H1 (cell line): ENCODE data around the gene MAPK13. TPM values are rescaled to one million over a fixed set of nuclear protein-coding genes. Genes with fewer than 3 reads are reported as not detected.

Experiments used
- CTCF ChIA-PET: fragments of 300-600 bp; sonication (Branson Sonifier 250); formaldehyde crosslinking; loops from one replicate; lab custom pipeline; 2021; ENCODE audit not compliant: partially characterized antibody; lab: Charles Lee
- POLR2A ChIA-PET: fragments of 300-600 bp; sonication (Branson Sonifier 250); formaldehyde crosslinking; loops from one replicate; lab custom pipeline; 2021; ENCODE audit warnings: inconsistent platforms; ENCODE audit not compliant: partially characterized antibody; lab: Charles Lee
- DNase-seq, 2 experiments: peaks; one replicate each; pipeline versions ENCODE4 v3.0.0 to v3.0.0-alpha.2; 2010 to 2022; ENCODE audit warnings: low spot score in 2 of 2, low read depth in 1 of 2, mixed read lengths in 1 of 2
- FAIRE-seq: peaks from 2 replicates; lab custom pipeline; 2011; peaks lifted over from hg19 to GRCh38; lab: Jason Lieb, UNC
- H2AFZ ChIP-seq: 2 replicates; pipeline ENCODE4 v1.8.1; 2012; ENCODE audit warnings: low read length, inconsistent platforms
- H2AK5ac ChIP-seq: 2 replicates; pipeline ENCODE4 v1.6.1; 2013; ENCODE audit warnings: low read depth, low read length
- H2BK120ac ChIP-seq: replicated peaks from 2 replicates; pipeline ENCODE3; 2013; ENCODE audit warnings: low read depth, low read length, inconsistent platforms
- H2BK12ac ChIP-seq: 2 replicates; pipeline ENCODE4 v1.6.1; 2013; ENCODE audit warnings: low read depth, low read length
- H2BK15ac ChIP-seq: 2 replicates; pipeline ENCODE4 v1.6.1; 2013; ENCODE audit warnings: low read length
- H2BK20ac ChIP-seq: 2 replicates; pipeline ENCODE4 v1.6.1; 2013; ENCODE audit warnings: low read length
- H2BK5ac ChIP-seq: 2 replicates; pipeline ENCODE4 v1.6.1; 2013; ENCODE audit warnings: low read depth, low read length
- H3K14ac ChIP-seq: 2 replicates; pipeline ENCODE4 v1.6.1; 2013; ENCODE audit warnings: inconsistent platforms; ENCODE audit not compliant: insufficient read length
- H3K18ac ChIP-seq: 2 replicates; pipeline ENCODE4 v1.6.1; 2013; ENCODE audit warnings: low read length; ENCODE audit errors: extremely low read depth
- H3K23ac ChIP-seq: 2 replicates; pipeline ENCODE4 v1.6.1; 2013; ENCODE audit warnings: inconsistent platforms; ENCODE audit not compliant: insufficient read length
- H3K23me2 ChIP-seq: 2 replicates; pipeline ENCODE4 v1.6.1; 2013; ENCODE audit warnings: low read depth, low read length
- H3K27ac ChIP-seq: 2 replicates; pipeline ENCODE4 v1.6.1; 2011; ENCODE audit warnings: low read depth, low read length, inconsistent platforms
- H3K27me3 ChIP-seq, 4 experiments: replicated peaks in 1 of 4; 1 replicate in 1 of 4; 2 replicates in 3 of 4; pipeline versions ENCODE4 v1.6.1 to v1.8.1; 2011 to 2013; ENCODE audit warnings: low read length in 3 of 4, mild to moderate bottlenecking in 3 of 4, inconsistent platforms in 2 of 4, mixed read lengths in 2 of 4, moderate library complexity in 1 of 4; ENCODE audit not compliant: control insufficient read depth in 3 of 4, insufficient read depth in 3 of 4; ENCODE audit errors: extremely low read depth in 1 of 4
- H3K36me3 ChIP-seq, 4 experiments: 2 replicates each; pipeline versions ENCODE4 v1.6.1 to v1.8.1; 2011 to 2013; ENCODE audit warnings: mild to moderate bottlenecking in 4 of 4, low read length in 3 of 4, moderate library complexity in 2 of 4, control low read depth in 1 of 4, inconsistent platforms in 1 of 4; ENCODE audit not compliant: insufficient read depth in 4 of 4, control insufficient read depth in 2 of 4
- H3K4ac ChIP-seq: replicated peaks from 2 replicates; pipeline ENCODE3; 2013; ENCODE audit warnings: low read length, low read depth, mixed read lengths, inconsistent platforms; ENCODE audit not compliant: insufficient read length
- H3K4me1 ChIP-seq, 4 experiments: replicated peaks in 1 of 4; 1 replicate in 1 of 4; 2 replicates in 3 of 4; pipeline versions ENCODE4 v1.6.1 to v1.8.1; 2011 to 2013; ENCODE audit warnings: low read length in 3 of 4, inconsistent platforms in 2 of 4, mixed read lengths in 1 of 4; ENCODE audit not compliant: insufficient read depth in 4 of 4, control insufficient read depth in 3 of 4
- H3K4me2 ChIP-seq, 2 experiments: 2 replicates each; pipeline versions ENCODE4 v1.6.1 to v1.8.1; 2011 to 2013; ENCODE audit warnings: low read depth in 2 of 2, low read length in 2 of 2, control low read depth in 1 of 2, inconsistent platforms in 1 of 2, mild to moderate bottlenecking in 1 of 2; ENCODE audit not compliant: insufficient read depth in 1 of 2
- H3K4me3 ChIP-seq, 4 experiments: fragments of 200-600, 300-600 bp in 1 of 4; sonication (generic), shearing (Covaris generic), sonication (Bioruptor Twin) in 1 of 4; 2 replicates each; pipeline versions ENCODE4 v1.5.1 to v1.8.1; 2011 to 2016; ENCODE audit warnings: low read length in 4 of 4, low read depth in 3 of 4, control low read depth in 2 of 4, inconsistent platforms in 2 of 4, mild to moderate bottlenecking in 2 of 4, mixed read lengths in 1 of 4, moderate library complexity in 1 of 4; ENCODE audit not compliant: insufficient read depth in 2 of 4; ENCODE audit errors: extremely low read depth in 1 of 4
- H3K56ac ChIP-seq: replicated peaks from 2 replicates; pipeline ENCODE3; 2013; ENCODE audit warnings: low read depth, mild to moderate bottlenecking, mixed read lengths, low read length, inconsistent platforms; ENCODE audit not compliant: insufficient read length
- H3K79me1 ChIP-seq: 2 replicates; pipeline ENCODE4 v1.6.1; 2013; ENCODE audit warnings: low read depth, low read length, control low read depth
- H3K79me2 ChIP-seq, 2 experiments: 2 replicates each; pipeline versions ENCODE4 v1.6.1 to v1.8.1; 2012 to 2013; ENCODE audit warnings: low read length in 2 of 2, mild to moderate bottlenecking in 2 of 2, inconsistent platforms in 1 of 2; ENCODE audit not compliant: insufficient read depth in 2 of 2, control insufficient read depth in 1 of 2
- H3K9ac ChIP-seq, 4 experiments: replicated peaks in 1 of 4; 1 replicate in 1 of 4; 2 replicates in 3 of 4; pipeline versions ENCODE4 v1.6.1 to v1.8.1; 2011 to 2013; ENCODE audit warnings: low read depth in 3 of 4, low read length in 3 of 4, control low read depth in 2 of 4, mild to moderate bottlenecking in 2 of 4, moderate library complexity in 2 of 4, inconsistent platforms in 1 of 4; ENCODE audit errors: extremely low read depth in 1 of 4
- H3K9me3 ChIP-seq, 2 experiments: 2 replicates each; pipeline versions ENCODE4 v1.6.1 to v1.8.1; 2012 to 2013; ENCODE audit warnings: mild to moderate bottlenecking in 2 of 2, moderate library complexity in 2 of 2, control low read depth in 1 of 2, inconsistent platforms in 1 of 2, low read depth in 1 of 2, low read length in 1 of 2, mixed read lengths in 1 of 2; ENCODE audit not compliant: insufficient read depth in 2 of 2
- H4K20me1 ChIP-seq, 2 experiments: replicated peaks in 1 of 2; 2 replicates each; pipeline versions ENCODE3 to v1.8.1; 2011 to 2013; ENCODE audit warnings: inconsistent platforms in 2 of 2, low read length in 2 of 2, mild to moderate bottlenecking in 1 of 2; ENCODE audit not compliant: insufficient read depth in 2 of 2, control insufficient read depth in 1 of 2
- H4K5ac ChIP-seq: 2 replicates; pipeline ENCODE4 v1.6.1; 2013; ENCODE audit warnings: low read length, low read depth, mixed read lengths, inconsistent platforms; ENCODE audit not compliant: insufficient read length
- H4K8ac ChIP-seq: 2 replicates; pipeline ENCODE4 v1.8.0; 2013; ENCODE audit warnings: mild to moderate bottlenecking, moderate library complexity, low read length, inconsistent platforms; ENCODE audit not compliant: insufficient read depth; ENCODE audit errors: extremely low read depth
- H4K91ac ChIP-seq: replicated peaks from 2 replicates; pipeline ENCODE3; 2013; ENCODE audit warnings: low read length, mixed read lengths, inconsistent platforms; ENCODE audit not compliant: insufficient read length
- MAX ChIP-seq: IDR thresholded peaks from 2 replicates; pipeline ENCODE4 v1.6.1; 2012; ENCODE audit warnings: inconsistent platforms
- RAD21 ChIP-seq, 2 experiments: IDR thresholded peaks in 1 of 2; conservative IDR thresholded peaks in 1 of 2; 2 replicates each; pipeline ENCODE4 v1.6.1; 2011; ENCODE audit warnings: low read depth in 2 of 2, low read length in 2 of 2, improper control_type of control experiment in 1 of 2, inconsistent platforms in 1 of 2, mild to moderate bottlenecking in 1 of 2, moderate library complexity in 1 of 2
- SUZ12 ChIP-seq: fragments of 200-600 bp; sonication (generic); IDR thresholded peaks from 2 replicates; pipeline ENCODE4 v1.6.1; 2012; ENCODE audit warnings: mild to moderate bottlenecking, inconsistent platforms, low read length, moderate library complexity, mixed read lengths
- WGBS, 2 experiments: shearing (Covaris generic) in 1 of 2; methylation state at CpG; one replicate each; pipeline versions ENCODE4 v1.1.6 to v1.1.7; 2013 to 2015; ENCODE audit warnings: low lambda C conversion rate in 2 of 2, mixed read lengths in 2 of 2, inconsistent platforms in 1 of 2, low coverage in 1 of 2, missing lambda C conversion rate in 1 of 2; ENCODE audit not compliant: insufficient replicate concordance in 2 of 2, insufficient coverage in 1 of 2, insufficient read length in 1 of 2; ENCODE audit errors: extremely low coverage in 1 of 2, missing lambda C conversion rate in 1 of 2; 5-methylcytosine and 5-hydroxymethylcytosine counted together
- polyA plus RNA-seq, 7 experiments: library from polyadenylated mRNA; depleted of rRNA in 3 of 7; stranded (reverse) in 5 of 7; unstranded in 2 of 7; fragments of >200 nt in 5 of 7; fragments of 200-250 nt in 2 of 7; gene quantifications; 1 replicate in 5 of 7; 2 replicates in 1 of 7; 4 replicates in 1 of 7; pipeline versions ENCODE4 v1.2.1 to v1.2.3, GENCODE V29; 2011 to 2013; ENCODE audit warnings: missing spikeins in 2 of 7, mixed read lengths in 2 of 7
- total RNA-seq: library from RNA; stranded (reverse); fragmentation: NEBNext Ultra II Directional; extraction: Animal tissue kit (Norgen Biotek cat#: 25700); gene quantifications from 2 replicates; pipeline ENCODE4 v1.2.1, GENCODE V29; 2021
- TF ChIP-seq, protein P1 (sequence below), 3 experiments: IDR thresholded peaks; 1 replicate in 2 of 3; 2 replicates in 1 of 3; pipeline versions ENCODE4 v1.5.1 to v1.6.1; 2011; ENCODE audit warnings: low read length in 3 of 3, mild to moderate bottlenecking in 3 of 3, inconsistent platforms in 2 of 3, low read depth in 1 of 3, moderate library complexity in 1 of 3; ENCODE audit not compliant: insufficient read depth in 1 of 3; ENCODE audit errors: control extremely low read depth in 1 of 3

Gene MAPK13
- total and polyA plus RNA-seq, 2 of the 8 experiments (the other 6 are each of a cell fraction or from before 2014, with no cell fraction given): 10.1 to 14.1 TPM

GRCh38 chr6:36094753-36095496, 35.4 kb upstream of the MAPK13 start:
- no peak overlapping the region for H2BK20ac ChIP-seq
- no peaks in the 10 kb centered on the region for H3K27me3 ChIP-seq
- no peak overlapping the region for H4K8ac ChIP-seq
- peaks cover 0 to 4% (median 1%) of the 10 kb centered on the region in 4 experiments; a peak in 3 of 8 replicates for H3K36me3 ChIP-seq
- no peak overlapping the region for H4K5ac ChIP-seq
- TF ChIP-seq RAD21 (IDR thresholded peaks at IDR 0.05 in 1 of 2, conservative IDR thresholded peaks at IDR 0.05 in 1 of 2; ENCODE audit: low read depth in 2 of 2, low read length in 2 of 2) (peak; percentile 95 to 96), MAX (peak; percentile 60), SUZ12 (no peak)
- TF ChIP-seq, protein P1, sequence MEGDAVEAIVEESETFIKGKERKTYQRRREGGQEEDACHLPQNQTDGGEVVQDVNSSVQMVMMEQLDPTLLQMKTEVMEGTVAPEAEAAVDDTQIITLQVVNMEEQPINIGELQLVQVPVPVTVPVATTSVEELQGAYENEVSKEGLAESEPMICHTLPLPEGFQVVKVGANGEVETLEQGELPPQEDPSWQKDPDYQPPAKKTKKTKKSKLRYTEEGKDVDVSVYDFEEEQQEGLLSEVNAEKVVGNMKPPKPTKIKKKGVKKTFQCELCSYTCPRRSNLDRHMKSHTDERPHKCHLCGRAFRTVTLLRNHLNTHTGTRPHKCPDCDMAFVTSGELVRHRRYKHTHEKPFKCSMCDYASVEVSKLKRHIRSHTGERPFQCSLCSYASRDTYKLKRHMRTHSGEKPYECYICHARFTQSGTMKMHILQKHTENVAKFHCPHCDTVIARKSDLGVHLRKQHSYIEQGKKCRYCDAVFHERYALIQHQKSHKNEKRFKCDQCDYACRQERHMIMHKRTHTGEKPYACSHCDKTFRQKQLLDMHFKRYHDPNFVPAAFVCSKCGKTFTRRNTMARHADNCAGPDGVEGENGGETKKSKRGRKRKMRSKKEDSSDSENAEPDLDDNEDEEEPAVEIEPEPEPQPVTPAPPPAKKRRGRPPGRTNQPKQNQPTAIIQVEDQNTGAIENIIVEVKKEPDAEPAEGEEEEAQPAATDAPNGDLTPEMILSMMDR (IDR thresholded peaks at IDR 0.05; ENCODE audit: control extremely low read depth in 1 of 3, insufficient read depth in 1 of 3, low read depth in 1 of 3, low read length in 3 of 3): peak; percentile 87 to 95 (median 94)
- peaks cover 0 to 4% (median 0%) of the 10 kb centered on the region in 4 experiments; a peak in 1 of 7 replicates for H3K4me1 ChIP-seq
- H2AFZ ChIP-seq: no peak overlapping the region
- peak; percentile 62 for FAIRE-seq
- H3K4ac ChIP-seq: no peak overlapping the region
- H2BK120ac ChIP-seq: no peak overlapping the region
- H3K27ac ChIP-seq: no peak overlapping the region
- no peak overlapping the region for H3K14ac ChIP-seq
- no peak overlapping the region for H3K18ac ChIP-seq
- H2BK5ac ChIP-seq: no peak overlapping the region
- no peaks in the 10 kb centered on the region for H3K79me2 ChIP-seq
- no peaks in the 10 kb centered on the region for H3K9me3 ChIP-seq
- H2BK15ac ChIP-seq: no peak overlapping the region
- no peak overlapping the region for H3K9ac ChIP-seq
- CTCF ChIA-PET: interaction anchor here (0.6 to 4.2 kb wide), 58 partner anchors 9 to 1485 kb away, joined by 3 to 57 read pairs (median 4); partner anchors contain the start of gene MAPK14
- 12% methylated on average over 9 of the region's 9 CpGs; no CpG with 5 or more reads in 1 of the 2 experiments for WGBS, 2 experiments
- POLR2A ChIA-PET: interaction anchor here (1.1 to 2.2 kb wide), 3 partner anchors 10 to 102 kb away, joined by 3 to 13 read pairs (median 3); partner anchors contain the start of gene MAPK14
- no peaks in the 10 kb centered on the region; the same call in 1 of the 2 replicates for H3K79me1 ChIP-seq
- H3K23ac ChIP-seq: no peak overlapping the region
- no peak overlapping the region for H2AK5ac ChIP-seq
- H3K4me2 ChIP-seq: no peak overlapping the region
- no peak overlapping the region for H2BK12ac ChIP-seq
- H4K91ac ChIP-seq: no peak overlapping the region
- H3K56ac ChIP-seq: no peak overlapping the region
- H3K4me3 ChIP-seq: no peak overlapping the region
- DNase-seq: peak; percentile 50 to 86
- no peaks in the 10 kb centered on the region for H4K20me1 ChIP-seq
- H3K23me2 ChIP-seq: no peaks in the 10 kb centered on the region
